Stomach (tissue), 9 donors: ENCODE measurements around the gene CHD9. TPM values are rescaled to one million over a fixed set of nuclear protein-coding genes. Genes with fewer than 3 reads are reported as not detected.

Experiments used
- DNase-seq, 2 donors: peaks; one replicate each; pipeline versions ENCODE4 v3.0.0 to v3.0.0-alpha.2; 2013 to 2019
- H3K27ac ChIP-seq, 5 donors: fragments of 200-600 bp in 4 of 5; sonication (generic) in 4 of 5; one replicate each; pipeline ENCODE4 v1.5.1; 2013 to 2019; ENCODE audit warnings: mild to moderate bottlenecking in 1 of 5, moderate library complexity in 1 of 5
- H3K27me3 ChIP-seq, 3 donors: fragments of 200-600 bp; sonication (generic); one replicate each; pipeline ENCODE4 v1.5.1; 2017 to 2019; ENCODE audit warnings: mixed run types in 1 of 3
- H3K36me3 ChIP-seq, 4 donors: fragments of 200-600 bp; sonication (generic); 1 replicate in 3 of 4; 2 replicates in 1 of 4; pipeline ENCODE4 v1.5.1; 2016 to 2019
- H3K4me1 ChIP-seq, 4 donors: fragments of 200-600 bp; sonication (generic); one replicate each; pipeline ENCODE4 v1.5.1; 2016 to 2019
- H3K4me3 ChIP-seq, 4 donors: fragments of 200-600 bp; sonication (generic) in 3 of 4; one replicate each; pipeline ENCODE4 v1.5.1; 2016 to 2019; ENCODE audit warnings: mild to moderate bottlenecking in 1 of 4
- H3K9me3 ChIP-seq, 4 donors: fragments of 200-600 bp; sonication (generic); one replicate each; pipeline ENCODE4 v1.5.1; 2016 to 2019
- EP300 ChIP-seq: sonication (generic); formaldehyde crosslinking; IDR thresholded peaks from one replicate; pipeline ENCODE4 v1.6.1; 2017; ENCODE audit warnings: antibody characterized with exemption
- POLR2A ChIP-seq, 4 donors: fragments of 450-650 bp; IDR thresholded peaks; one replicate each; pipeline ENCODE4 v1.6.1; 2016; ENCODE audit warnings: antibody characterized with exemption in 4 of 4, control low read depth in 2 of 4, mild to moderate bottlenecking in 1 of 4, moderate library complexity in 1 of 4
- POLR2AphosphoS5 ChIP-seq, 3 donors: sonication (generic); formaldehyde crosslinking; IDR thresholded peaks; one replicate each; pipeline ENCODE4 v1.6.1; 2016; ENCODE audit warnings: antibody characterized with exemption in 3 of 3
- WGBS, 5 donors: extraction: QIAGEN DNeasy Blood & Tissue Kit in 3 of 5; methylation state at CpG; one replicate each; pipeline versions ENCODE4 v1.1.5 to v1.1.7; 2013 to 2018; 5-methylcytosine and 5-hydroxymethylcytosine counted together
- intact Hi-C: fragments of 100-400 bp; cut with DNase I; formaldehyde crosslinking; loops from one replicate; pipeline ENCODE4 v1.15.1; 2023; ENCODE audit warnings: low total_unique reads
- polyA plus RNA-seq, 3 donors: library from polyadenylated mRNA; stranded (reverse); fragments of 200-250 nt; gene quantifications; one replicate each; pipeline ENCODE4 v1.2.3, GENCODE V29; 2013
- total RNA-seq, 5 donors: library from RNA; depleted of rRNA; stranded (reverse); fragments of >200 nt; gene quantifications; one replicate each; pipeline versions ENCODE4 v1.1.0 to v1.2.3, GENCODE V29; 2014 to 2016
- TF ChIP-seq, protein P1 (sequence below), 7 experiments: fragments of 450-650 bp in 4 of 7; fragments of 200-600 bp in 3 of 7; sonication (generic) in 3 of 7; IDR thresholded peaks; one replicate each; pipeline ENCODE4 v1.5.1; 2016 to 2019; ENCODE audit warnings: antibody characterized with exemption in 7 of 7, control low read depth in 2 of 7, mild to moderate bottlenecking in 1 of 7
- donor health status: healthy with polysubstance abuse.
- donor health status: Bipolar disorder and iron deficiency.
- donor health status: healthy.

CHD9 gene
- total and polyA plus RNA-seq, 8 donors: 8.1 to 224 (median 29.4) TPM

DNA sequence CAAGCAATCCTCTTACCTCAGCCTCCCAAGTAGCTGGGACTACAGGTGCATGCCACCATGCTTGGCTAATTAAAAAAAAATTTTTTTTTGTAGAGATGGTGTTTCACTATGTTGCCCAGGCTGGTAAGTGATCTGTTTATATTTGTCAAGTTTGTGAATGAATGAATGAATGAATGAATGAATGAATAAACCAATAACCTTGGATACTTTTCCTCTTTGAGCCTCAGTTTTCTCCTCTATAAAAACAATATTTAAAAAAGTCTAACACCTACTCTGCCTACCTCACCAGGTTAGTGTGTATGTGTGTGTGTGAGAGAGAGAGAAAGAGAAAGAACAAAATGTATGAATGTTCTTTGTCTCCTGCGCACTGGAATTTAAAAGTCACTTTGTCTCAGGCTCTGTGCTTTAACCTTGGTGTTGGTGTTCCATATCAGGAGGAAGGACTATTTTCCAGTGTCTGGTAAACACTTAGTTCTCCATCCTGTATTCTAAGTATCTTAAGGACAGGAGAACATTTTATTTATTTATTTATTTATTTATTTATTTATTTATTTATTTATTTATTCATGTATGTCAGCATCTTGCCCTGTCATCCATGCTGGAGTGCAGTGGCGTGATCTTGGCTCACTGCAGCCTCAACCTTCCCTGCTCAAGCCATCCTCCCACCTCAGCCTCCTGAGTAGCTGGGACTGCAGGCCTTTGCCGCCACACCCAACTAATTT lies 27.1 kb downstream of the CHD9 start:
- no peak for DNase-seq
- no peaks in the 10 kb centered on the region for H3K27me3 ChIP-seq
- no peak overlapping the region for H3K4me3 ChIP-seq
- H3K36me3 ChIP-seq: no peaks in the 10 kb centered on the region
- intact Hi-C loops: no loop called here
- H3K27ac ChIP-seq: peak overlapping the region in 4 of 5 donors; percentile 25 to 75 (median 72)
- WGBS, 5 donors: 92 to 96% (median 95%) methylated on average over 3 of the region's 3 CpGs
- no peaks in the 10 kb centered on the region for H3K9me3 ChIP-seq
- H3K4me1 ChIP-seq: peaks cover 34 to 74% (median 50%) of the 10 kb centered on the region in 4 donors
- TF ChIP-seq, protein P1, sequence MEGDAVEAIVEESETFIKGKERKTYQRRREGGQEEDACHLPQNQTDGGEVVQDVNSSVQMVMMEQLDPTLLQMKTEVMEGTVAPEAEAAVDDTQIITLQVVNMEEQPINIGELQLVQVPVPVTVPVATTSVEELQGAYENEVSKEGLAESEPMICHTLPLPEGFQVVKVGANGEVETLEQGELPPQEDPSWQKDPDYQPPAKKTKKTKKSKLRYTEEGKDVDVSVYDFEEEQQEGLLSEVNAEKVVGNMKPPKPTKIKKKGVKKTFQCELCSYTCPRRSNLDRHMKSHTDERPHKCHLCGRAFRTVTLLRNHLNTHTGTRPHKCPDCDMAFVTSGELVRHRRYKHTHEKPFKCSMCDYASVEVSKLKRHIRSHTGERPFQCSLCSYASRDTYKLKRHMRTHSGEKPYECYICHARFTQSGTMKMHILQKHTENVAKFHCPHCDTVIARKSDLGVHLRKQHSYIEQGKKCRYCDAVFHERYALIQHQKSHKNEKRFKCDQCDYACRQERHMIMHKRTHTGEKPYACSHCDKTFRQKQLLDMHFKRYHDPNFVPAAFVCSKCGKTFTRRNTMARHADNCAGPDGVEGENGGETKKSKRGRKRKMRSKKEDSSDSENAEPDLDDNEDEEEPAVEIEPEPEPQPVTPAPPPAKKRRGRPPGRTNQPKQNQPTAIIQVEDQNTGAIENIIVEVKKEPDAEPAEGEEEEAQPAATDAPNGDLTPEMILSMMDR (IDR thresholded peaks at IDR 0.05): no peak
- TF ChIP-seq EP300 (no peak), POLR2A (IDR thresholded peaks at IDR 0.05) (no peak), POLR2AphosphoS5 (IDR thresholded peaks at IDR 0.05) (no peak)

DNA sequence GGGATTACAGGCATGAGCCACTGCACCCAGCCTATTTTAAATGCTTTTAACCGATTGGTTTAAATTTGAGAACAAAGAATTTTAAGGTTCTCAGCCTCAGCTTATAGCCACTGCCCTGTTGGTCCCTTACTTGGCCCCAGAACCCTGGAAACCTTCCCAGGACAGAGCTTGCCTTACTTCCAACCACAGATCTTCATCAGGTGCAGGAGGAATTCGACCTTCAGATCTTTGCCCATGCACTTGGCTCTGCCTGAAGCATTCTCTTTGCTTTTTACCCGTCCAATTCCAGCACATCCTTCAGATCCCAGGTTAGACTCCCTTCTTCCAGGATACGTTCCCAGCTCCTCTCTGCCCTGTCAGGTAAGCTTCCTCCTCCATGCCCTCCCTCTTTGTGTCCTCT lies 27.7 kb downstream of the CHD9 start:
- no peaks in the 10 kb centered on the region for H3K36me3 ChIP-seq
- H3K9me3 ChIP-seq: no peaks in the 10 kb centered on the region
- peak overlapping the region in 2 of 5 donors; percentile 71 to 75 for H3K27ac ChIP-seq
- WGBS, 5 donors: 74 to 86% (median 82%) methylated on average over 4 of the region's 4 CpGs
- DNase-seq: no peak
- no peaks in the 10 kb centered on the region for H3K27me3 ChIP-seq
- no peak overlapping the region for H3K4me3 ChIP-seq
- intact Hi-C loops: no loop called here
- H3K4me1 ChIP-seq: peaks cover 34 to 81% (median 50%) of the 10 kb centered on the region in 4 donors
- TF ChIP-seq, protein P1 (IDR thresholded peaks at IDR 0.05): no peak
- TF ChIP-seq EP300 (no peak), POLR2A (IDR thresholded peaks at IDR 0.05) (no peak), POLR2AphosphoS5 (IDR thresholded peaks at IDR 0.05) (no peak)

DNA sequence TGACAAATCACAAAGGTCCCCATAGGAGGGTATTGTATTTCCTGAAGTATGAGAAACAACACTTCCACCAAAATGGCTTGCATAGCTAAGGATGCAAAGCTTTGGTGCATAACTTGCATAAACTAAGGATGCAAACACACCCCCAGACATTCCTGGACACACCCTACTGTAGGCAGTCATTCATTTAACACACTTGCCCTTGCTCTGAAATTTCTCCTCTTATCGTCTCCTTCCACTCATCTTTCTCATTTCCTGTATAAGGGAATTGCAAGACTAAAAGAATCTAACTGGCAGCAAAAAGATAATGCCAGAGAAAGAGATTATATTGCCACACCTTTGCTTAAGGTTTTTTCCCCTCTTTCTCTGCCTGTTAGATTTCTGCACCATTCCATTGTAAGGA lies 28.3 kb downstream of the CHD9 start:
- H3K4me1 ChIP-seq: peaks cover 34 to 85% (median 50%) of the 10 kb centered on the region in 4 donors
- no peak overlapping the region for H3K4me3 ChIP-seq
- peak overlapping the region in 1 of 5 donors; percentile 71 for H3K27ac ChIP-seq
- intact Hi-C loops: no loop called here
- H3K9me3 ChIP-seq: no peaks in the 10 kb centered on the region
- no peak for DNase-seq
- no peaks in the 10 kb centered on the region for H3K36me3 ChIP-seq
- no peaks in the 10 kb centered on the region for H3K27me3 ChIP-seq
- 72 to 87% (median 76%) methylated on average over 1 of the region's 1 CpG for WGBS, 5 donors
- TF ChIP-seq, protein P1 (IDR thresholded peaks at IDR 0.05): no peak
- no peak for TF ChIP-seq POLR2A (IDR thresholded peaks at IDR 0.05)
- no peak for TF ChIP-seq EP300
- no peak for TF ChIP-seq POLR2AphosphoS5 (IDR thresholded peaks at IDR 0.05)

DNA sequence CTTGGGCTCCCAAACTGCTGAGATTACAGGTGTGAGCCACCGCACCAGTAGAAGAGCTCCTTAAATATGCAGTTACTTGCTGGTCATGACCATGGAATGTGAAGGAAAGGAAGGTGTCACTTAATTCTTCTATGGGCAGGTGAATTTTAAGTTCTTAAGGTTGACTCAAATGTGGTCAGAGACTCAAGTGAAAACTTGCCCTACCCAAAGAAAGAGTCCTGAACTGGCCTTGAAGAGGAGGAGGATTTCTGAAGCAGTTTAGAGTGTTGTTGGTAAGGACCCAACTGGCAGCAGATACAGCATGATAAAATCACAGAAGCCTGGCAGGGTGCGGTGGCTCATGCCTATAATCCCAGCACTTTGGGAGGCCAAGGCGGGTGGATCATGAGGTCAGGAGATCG lies 29.4 kb downstream of the CHD9 start:
- Histone ChIP-seq H3K27me3 (no peaks in the 10 kb centered on the region), H3K4me3 (no peak overlapping the region), H3K4me1 (peaks cover 36 to 82% (median 52%) of the 10 kb centered on the region in 4 donors), H3K27ac (peak overlapping the region; percentile 14 to 84 (median 76)), H3K9me3 (no peaks in the 10 kb centered on the region), H3K36me3 (no peaks in the 10 kb centered on the region)
- intact Hi-C loops: no loop called here
- 80 to 88% (median 85%) methylated on average over 4 of the region's 4 CpGs for WGBS, 5 donors
- TF ChIP-seq, protein P1 (IDR thresholded peaks at IDR 0.05): no peak
- TF ChIP-seq POLR2A (IDR thresholded peaks at IDR 0.05): no peak
- TF ChIP-seq POLR2AphosphoS5 (IDR thresholded peaks at IDR 0.05): no peak
- TF ChIP-seq EP300: no peak
- no peak for DNase-seq
